SJSA1 (cell line): ENCODE data around the gene C11orf21. TPM values are rescaled to one million over a fixed set of nuclear protein-coding genes. Genes with fewer than 3 reads are reported as not detected.
A peak's percentile ranks its signal among the peaks of the same experiment; 100 is the strongest.

Source experiments
- DNase-seq, 2 experiments: peaks; one replicate each; pipeline ENCODE4 v3.0.0-alpha.2; 2015 to 2020; ENCODE audit warnings: low spot score in 2 of 2, low read depth in 1 of 2
- H3K27ac ChIP-seq: fragments of 250-450 bp; sonication (Bioruptor Pico); 2 replicates; pipeline ENCODE4 v1.5.1; 2020; ENCODE audit warnings: mild to moderate bottlenecking, moderate library complexity
- H3K27me3 ChIP-seq: fragments of 250-450 bp; sonication (Bioruptor Pico); replicated peaks from 2 replicates; pipeline ENCODE4 v1.5.1; 2020; ENCODE audit warnings: mild to moderate bottlenecking, moderate library complexity
- H3K36me3 ChIP-seq: fragments of 250-450 bp; sonication (Bioruptor Pico); 2 replicates; pipeline ENCODE4 v1.5.1; 2020; ENCODE audit warnings: mild to moderate bottlenecking
- H3K4me1 ChIP-seq: fragments of 250-450 bp; sonication (Bioruptor Pico); replicated peaks from 2 replicates; pipeline ENCODE4 v1.6.1; 2021; ENCODE audit warnings: mild to moderate bottlenecking
- H3K4me3 ChIP-seq: fragments of 250-450 bp; sonication (Bioruptor Pico); 2 replicates; pipeline ENCODE4 v1.5.1; 2020; ENCODE audit warnings: mild to moderate bottlenecking
- H3K9me3 ChIP-seq: fragments of 250-450 bp; sonication (Bioruptor Pico); replicated peaks from 2 replicates; pipeline ENCODE4 v1.5.1; 2020; ENCODE audit warnings: mild to moderate bottlenecking
- total RNA-seq: library from RNA; depleted of rRNA; stranded (reverse); fragments of >200 nt; shearing (Covaris generic); gene quantifications from 2 replicates; pipeline ENCODE4 v1.2.3, GENCODE V29; 2014

The C11orf21 gene
- total RNA-seq, 1 experiment from 2014 or later = 0.11 TPM

- Histone ChIP-seq H3K4me3 (no peak overlapping the region), H3K9me3 (peaks cover 7% of the 10 kb centered on the region), H3K27me3 (peaks cover 73% of the 10 kb centered on the region), H3K36me3 (no peaks in the 10 kb centered on the region), H3K27ac (no peak overlapping the region), H3K4me1 (peaks cover 12% of the 10 kb centered on the region)
- peak in 1 of 2 experiments; percentile 46 for DNase-seq
These were observed 30.1 kb downstream of the C11orf21 start for GRCh38 chr11:2271327-2272227.

- peaks cover 7% of the 10 kb centered on the region for H3K9me3 ChIP-seq
- DNase-seq = peak in 1 of 2 experiments; percentile 43
- no peaks in the 10 kb centered on the region for H3K36me3 ChIP-seq
- peaks cover 79% of the 10 kb centered on the region for H3K27me3 ChIP-seq
- no peak overlapping the region for H3K4me3 ChIP-seq
- no peak overlapping the region for H3K27ac ChIP-seq
- H3K4me1 ChIP-seq = peaks cover 12% of the 10 kb centered on the region
These were observed 30.7 kb downstream of the C11orf21 start for GRCh38 chr11:2271077-2271326.

- Histone ChIP-seq H3K9me3 (peaks cover 7% of the 10 kb centered on the region), H3K36me3 (no peaks in the 10 kb centered on the region), H3K27me3 (peaks cover 82% of the 10 kb centered on the region), H3K27ac (no peak within 1 kb of the TSS), H3K4me3 (no peak within 1 kb of the TSS), H3K4me1 (peaks cover 12% of the 10 kb centered on the region)
- peak in 1 of 2 experiments; percentile 45 for DNase-seq
These were observed 31.2 kb downstream of the C11orf21 start, which contains the start of gene ASCL2 for GRCh38 chr11:2270322-2271076. Gene ASCL2, minus strand, starts transcription at chr11:2270588. Its CDS starts 256 bp downstream, at chr11:2270332.

GRCh38 chr11:2269601-2270321 lies 32.0 kb downstream of the C11orf21 start:
- Histone ChIP-seq H3K27me3 (peaks cover 87% of the 10 kb centered on the region), H3K4me1 (peaks cover 12% of the 10 kb centered on the region), H3K27ac (no peak overlapping the region), H3K4me3 (no peak overlapping the region), H3K36me3 (no peaks in the 10 kb centered on the region), H3K9me3 (peaks cover 7% of the 10 kb centered on the region)
- peak; percentile 26 to 45 for DNase-seq

GRCh38 chr11:2268729-2269600 lies 32.8 kb downstream of the C11orf21 start:
- Histone ChIP-seq H3K9me3 (peaks cover 7% of the 10 kb centered on the region), H3K4me1 (peaks cover 12% of the 10 kb centered on the region), H3K27ac (no peak overlapping the region), H3K4me3 (no peak overlapping the region), H3K36me3 (no peaks in the 10 kb centered on the region), H3K27me3 (peaks cover 86% of the 10 kb centered on the region)
- DNase-seq = peak in 1 of 2 experiments; percentile 50

GRCh38 chr11:2267851-2268728 lies 33.6 kb downstream of the C11orf21 start:
- Histone ChIP-seq H3K27ac (no peak overlapping the region), H3K4me1 (peaks cover 12% of the 10 kb centered on the region), H3K36me3 (no peaks in the 10 kb centered on the region), H3K4me3 (no peak overlapping the region), H3K9me3 (peaks cover 7% of the 10 kb centered on the region), H3K27me3 (peaks cover 90% of the 10 kb centered on the region)
- peak in 1 of 2 experiments; percentile 34 for DNase-seq

GRCh38 chr11:2267306-2267850 lies 34.3 kb downstream of the C11orf21 start:
- peaks cover 12% of the 10 kb centered on the region for H3K4me1 ChIP-seq
- H3K36me3 ChIP-seq = no peaks in the 10 kb centered on the region
- H3K27ac ChIP-seq = no peak overlapping the region
- no peak overlapping the region for H3K4me3 ChIP-seq
- peaks cover 86% of the 10 kb centered on the region for H3K27me3 ChIP-seq
- peak in 1 of 2 experiments; percentile 48 for DNase-seq
- peaks cover 7% of the 10 kb centered on the region for H3K9me3 ChIP-seq

- Histone ChIP-seq H3K36me3 (no peaks in the 10 kb centered on the region), H3K4me1 (peaks cover 12% of the 10 kb centered on the region), H3K9me3 (peaks cover 7% of the 10 kb centered on the region), H3K27ac (no peak overlapping the region), H3K4me3 (no peak overlapping the region), H3K27me3 (peaks cover 80% of the 10 kb centered on the region)
- DNase-seq = peak in 1 of 2 experiments; percentile 47
These were observed 35.0 kb downstream of the C11orf21 start for GRCh38 chr11:2266586-2267305.

GRCh38 chr11:2265854-2266585 lies 35.7 kb downstream of the C11orf21 start:
- peaks cover 12% of the 10 kb centered on the region for H3K4me1 ChIP-seq
- no peaks in the 10 kb centered on the region for H3K36me3 ChIP-seq
- H3K27ac ChIP-seq = no peak overlapping the region
- H3K9me3 ChIP-seq = peaks cover 7% of the 10 kb centered on the region
- no peak overlapping the region for H3K4me3 ChIP-seq
- no peak for DNase-seq
- H3K27me3 ChIP-seq = peaks cover 78% of the 10 kb centered on the region

- Histone ChIP-seq H3K27me3 (peaks cover 78% of the 10 kb centered on the region), H3K4me1 (peaks cover 12% of the 10 kb centered on the region), H3K27ac (no peak overlapping the region), H3K9me3 (peaks cover 7% of the 10 kb centered on the region), H3K4me3 (no peak overlapping the region), H3K36me3 (no peaks in the 10 kb centered on the region)
- peak in 1 of 2 experiments; percentile 36 for DNase-seq
These were observed 36.3 kb downstream of the C11orf21 start for GRCh38 chr11:2265396-2265795.
